Middle frontal gyrus (tissue), 1 donor: ENCODE measurements around the gene PLCD4.
A peak's percentile ranks its signal among the peaks of the same experiment; 100 is the strongest.

Experiments
- DNase-seq: peaks from one replicate; pipeline ENCODE4 v3.0.0-alpha.2; 2015; ENCODE audit warnings: low spot score; ENCODE audit errors: extremely low spot score

The PLCD4 gene

DNA sequence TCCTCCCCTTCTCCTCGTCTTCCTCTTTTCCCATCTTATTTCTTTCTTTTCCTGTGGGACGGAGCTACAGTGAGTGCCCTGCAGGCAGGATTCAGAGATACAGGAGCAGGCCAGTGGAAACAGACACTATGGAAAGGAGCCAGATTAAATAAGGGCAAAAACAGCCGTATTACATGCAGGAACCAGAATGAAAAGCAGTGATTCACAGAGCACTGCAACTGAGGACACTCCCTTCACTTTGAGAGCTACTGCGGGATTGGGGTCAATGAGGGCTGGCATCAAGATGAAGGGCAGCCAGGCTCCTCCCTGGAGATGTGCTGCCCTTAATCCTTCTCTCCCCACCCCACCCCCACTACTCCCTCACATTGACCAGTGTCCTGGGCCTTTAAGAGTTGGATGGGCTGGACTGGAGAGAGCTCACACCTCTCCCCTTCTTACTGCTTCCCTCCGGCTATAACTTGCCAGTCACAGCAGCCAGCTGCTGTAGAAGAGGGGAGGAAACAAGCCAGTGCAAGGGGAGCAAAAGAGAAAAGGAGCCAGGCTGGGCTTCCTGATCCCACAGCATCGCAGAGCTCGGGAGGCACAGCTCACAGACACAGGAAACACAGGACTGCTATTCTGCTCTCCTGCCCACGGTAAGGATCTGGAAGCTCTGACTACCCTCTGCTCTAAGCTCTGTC, at the start of gene PLCD4:
PLCD4 (plus strand) TSS at position 464 of the 680 bp plus-strand sequence. CDS start 7,841 bp downstream, outside the sequence.
- no peak for DNase-seq

GRCh38 chr2:218557941-218558340, 49.8 kb upstream of the PLCD4 start:
- DNase-seq, result no peak

DNA sequence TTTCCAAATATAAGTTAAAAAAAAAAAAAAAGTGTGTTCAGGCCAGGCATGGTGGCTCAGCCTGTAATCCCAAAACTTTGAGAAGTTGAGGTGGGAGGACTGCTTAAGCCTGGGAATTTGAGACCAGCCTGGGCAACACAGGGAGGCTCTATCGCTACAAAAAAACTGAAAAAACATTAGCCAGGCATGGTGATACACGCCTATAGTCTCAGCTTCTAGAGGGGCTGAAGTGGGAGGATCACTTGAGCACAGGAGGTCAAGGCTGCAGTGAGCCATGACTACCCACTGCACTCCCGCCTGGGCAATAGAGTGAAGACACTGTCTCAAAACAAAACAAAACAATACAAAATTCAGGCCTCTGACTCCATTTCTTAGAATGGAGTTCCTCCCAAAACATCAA, 48.7 kb upstream of the PLCD4 start:
- DNase-seq, result no peak

GRCh38 chr2:218564056-218564455, 43.6 kb upstream of the PLCD4 start:
- DNase-seq, result no peak

DNA sequence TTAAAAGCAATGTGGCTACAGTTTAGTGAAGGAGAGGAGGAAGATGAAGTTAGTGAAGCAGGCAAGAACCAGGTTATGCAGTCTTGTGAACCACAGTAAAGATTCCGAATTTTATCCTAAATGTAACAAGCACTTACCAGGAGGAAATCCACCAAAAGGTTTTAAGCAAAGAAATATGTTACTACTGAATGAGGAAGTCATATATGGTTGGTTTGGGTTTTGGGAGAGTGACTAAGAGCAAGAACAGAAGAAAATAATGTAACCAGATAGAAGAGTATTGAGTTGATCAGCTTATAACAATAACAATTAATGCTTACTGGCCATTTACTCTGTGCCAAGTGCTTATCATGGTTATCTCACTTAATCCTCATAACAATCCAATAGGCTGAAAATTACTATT, 41.4 kb upstream of the PLCD4 start:
- DNase-seq, result no peak

GRCh38 chr2:218567797-218568189, 39.9 kb upstream of the PLCD4 start:
- DNase-seq, result no peak

DNA sequence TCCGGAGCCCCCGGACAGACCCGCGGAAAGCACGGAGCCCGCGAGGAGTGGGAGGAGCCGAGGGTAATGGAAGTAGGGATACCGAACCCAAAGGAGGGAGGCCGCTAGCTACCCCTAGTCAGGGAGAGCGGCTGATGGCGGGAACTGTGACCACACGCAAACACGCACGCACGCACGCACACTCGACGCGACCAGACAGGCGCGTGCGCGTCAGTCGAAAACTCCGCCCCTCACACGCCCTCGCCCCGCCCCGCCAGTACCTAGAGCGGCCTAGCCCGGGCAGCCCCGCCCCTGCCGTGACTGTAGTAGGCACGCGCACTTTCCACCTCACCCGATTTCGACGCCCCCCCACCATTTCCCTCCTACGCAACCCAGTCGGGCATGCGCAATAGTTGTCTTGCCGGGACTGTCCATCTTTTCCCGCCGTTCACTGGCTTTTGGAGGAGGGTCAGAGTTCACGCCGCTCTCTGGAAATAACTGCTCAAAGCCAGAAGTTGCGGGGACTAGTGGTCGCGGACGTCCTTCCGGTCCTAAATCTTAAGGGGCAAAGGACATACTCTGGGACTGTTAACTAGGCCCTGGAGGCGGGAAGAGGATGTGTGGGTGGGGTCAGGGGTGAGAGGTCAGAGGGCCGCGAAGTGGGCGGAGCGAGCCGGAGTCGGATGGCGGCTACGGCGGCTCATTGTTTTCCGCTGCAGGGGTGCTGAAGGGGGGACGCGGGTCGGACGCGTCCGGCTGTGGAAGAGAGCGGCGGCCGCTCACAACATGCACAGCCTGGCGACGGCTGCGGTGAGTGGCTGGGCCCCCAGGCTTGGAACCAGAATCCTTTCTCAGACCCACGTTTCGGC, 39.3 kb upstream of the PLCD4 start, which contains the start of the genes CNOT9 and USP37:
CNOT9 (plus strand) TSS at position 650 of the 848 bp plus-strand sequence; CDS start at position 766, 116 bp downstream.
USP37 (minus strand) TSS at position 162 of the 848 bp plus-strand sequence. CDS start 9,698 bp downstream, outside the sequence.
- peak; percentile 98 for DNase-seq

DNA sequence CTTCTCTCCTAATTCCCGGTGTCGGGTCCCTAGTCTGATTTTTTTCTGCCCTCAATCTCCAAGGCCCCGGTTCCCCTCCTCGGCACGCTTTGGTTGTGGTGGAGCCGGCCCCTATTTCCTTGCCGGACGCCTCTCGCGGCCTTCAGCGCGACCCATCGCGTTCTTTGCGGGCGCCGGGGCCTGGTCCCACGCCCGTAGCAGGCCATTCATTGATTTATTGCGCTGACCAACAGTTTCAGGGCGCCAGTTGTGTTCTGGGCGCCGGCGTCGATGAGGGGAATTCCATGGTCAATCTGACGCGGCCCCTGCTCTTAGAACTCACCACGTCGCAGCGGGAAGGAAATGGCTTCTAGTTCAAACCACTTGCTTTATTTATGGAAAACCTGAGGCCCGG, 38.7 kb upstream of the PLCD4 start:
- DNase-seq, result no peak

- no peak for DNase-seq
Measured at GRCh38 chr2:218569661-218570500, 37.8 kb upstream of the PLCD4 start.

GRCh38 chr2:218570850-218571249, 36.8 kb upstream of the PLCD4 start:
- no peak for DNase-seq

- DNase-seq, result no peak
Measured at GRCh38 chr2:218576854-218577253, 30.8 kb upstream of the PLCD4 start.

- DNase-seq, result no peak
Measured at GRCh38 chr2:218577482-218578220, 30.0 kb upstream of the PLCD4 start.

GRCh38 chr2:218578272-218578877, 29.3 kb upstream of the PLCD4 start:
- DNase-seq, result no peak

- DNase-seq, result no peak
Measured at GRCh38 chr2:218582076-218582475, 25.6 kb upstream of the PLCD4 start.

- DNase-seq, result no peak
Measured at GRCh38 chr2:218583983-218584850, 23.5 kb upstream of the PLCD4 start.

GRCh38 chr2:218585541-218585940, 22.2 kb upstream of the PLCD4 start:
- no peak for DNase-seq

DNA sequence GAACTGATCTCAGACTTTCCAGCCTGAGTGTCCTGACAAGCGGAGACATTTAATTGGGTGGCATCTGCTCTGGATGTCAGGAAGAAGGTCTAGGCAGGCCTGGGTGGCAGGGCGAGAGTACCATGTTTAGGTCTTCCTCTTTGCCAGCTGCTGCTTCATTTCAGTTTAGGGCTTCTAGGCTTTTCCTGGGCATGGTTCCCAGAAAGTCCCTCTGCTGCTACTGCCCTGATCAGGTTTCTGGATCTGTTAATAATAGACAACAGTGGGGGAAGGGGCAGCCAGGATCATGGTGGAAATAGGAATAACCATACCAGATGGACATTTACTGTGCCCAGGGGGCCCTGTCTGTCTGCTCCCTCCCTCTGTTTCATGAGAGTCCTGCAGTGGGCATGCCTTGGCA, 2.3 kb upstream of the PLCD4 start:
- DNase-seq, result no peak

DNA sequence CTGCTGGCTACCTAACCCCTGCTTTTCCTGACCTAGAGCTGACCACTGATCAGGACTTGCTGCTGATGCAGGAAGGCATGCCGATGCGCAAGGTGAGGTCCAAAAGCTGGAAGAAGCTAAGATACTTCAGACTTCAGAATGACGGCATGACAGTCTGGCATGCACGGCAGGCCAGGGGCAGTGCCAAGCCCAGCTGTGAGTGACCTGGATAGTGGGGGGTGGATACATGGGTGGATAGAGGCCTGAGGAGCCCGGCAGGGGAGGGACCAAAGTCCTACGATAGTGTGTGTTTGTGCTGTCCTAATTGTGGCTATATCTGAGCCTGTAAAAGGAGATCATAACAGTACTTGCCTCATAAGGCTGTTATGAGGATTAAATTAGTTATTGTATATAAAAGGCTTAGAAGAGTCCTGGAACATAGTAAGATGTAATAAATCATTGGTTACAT, 8.2 kb downstream of the PLCD4 start:
- no peak for DNase-seq

- no peak for DNase-seq
Measured at GRCh38 chr2:218618102-218618860, 10.6 kb downstream of the PLCD4 start.
